ENCODE results near the gene SFXN5.

- no peak for TF ChIP-seq EZH2 (IDR thresholded peaks at IDR 0.05; ENCODE audit: insufficient read depth, poor library complexity, severe bottlenecking)
- no peak for TF ChIP-seq EZH2phosphoT487 (IDR thresholded peaks at IDR 0.05; ENCODE audit: insufficient read depth, low read depth)
These were observed 96.5 kb downstream of the SFXN5 start for GRCh38 chr2:72975017-72975416.
